Thyroid gland (tissue), 4 donors: ENCODE data around the gene ZNF648.

Experiments used
- CTCF ChIP-seq, 6 experiments: fragments of 200-600 bp in 3 of 6; fragments of 450-650 bp in 3 of 6; sonication (generic) in 3 of 6; IDR thresholded peaks; one replicate each; pipeline ENCODE4 v1.5.1; 2016 to 2019; ENCODE audit warnings: antibody characterized with exemption in 6 of 6, mild to moderate bottlenecking in 2 of 6, inconsistent platforms in 1 of 6, moderate library complexity in 1 of 6
- POLR2A ChIP-seq, 2 donors: fragments of 450-650 bp; IDR thresholded peaks; one replicate each; pipeline ENCODE4 v1.6.1; 2017; ENCODE audit warnings: antibody characterized with exemption in 2 of 2, mild to moderate bottlenecking in 2 of 2, moderate library complexity in 1 of 2

- TF ChIP-seq POLR2A (IDR thresholded peaks at IDR 0.05) (no peak), CTCF (IDR thresholded peaks at IDR 0.05) (no peak)
These were observed 23.3 kb downstream of the ZNF648 start for GRCh38 chr1:182038220-182038619.
